H9 (cell line): ENCODE measurements around the gene CDCA7L. TPM values are rescaled to one million over a fixed set of nuclear protein-coding genes. Genes with fewer than 3 reads are reported as not detected.

Experiments
- DNase-seq: peaks from one replicate; pipeline ENCODE4 v3.0.0-alpha.2; 2017
- H2AFZ ChIP-seq: one replicate; pipeline ENCODE4 v1.6.1; 2013; ENCODE audit warnings: mild to moderate bottlenecking, low read length, control low read depth, moderate library complexity
- H2AK5ac ChIP-seq: 2 replicates; pipeline ENCODE4 v1.6.1; 2013; ENCODE audit warnings: low read length, control low read depth, mixed read lengths; ENCODE audit not compliant: insufficient read length
- H2BK120ac ChIP-seq: one replicate; pipeline ENCODE4 v1.6.1; 2013; ENCODE audit warnings: low read depth, mild to moderate bottlenecking, low read length, control low read depth, inconsistent platforms; ENCODE audit not compliant: poor library complexity, severe bottlenecking
- H2BK12ac ChIP-seq: 2 replicates; pipeline ENCODE4 v1.6.1; 2013; ENCODE audit warnings: low read length, control low read depth, mixed read lengths, low read depth; ENCODE audit not compliant: insufficient read length
- H2BK15ac ChIP-seq: 2 replicates; pipeline ENCODE4 v1.6.1; 2013; ENCODE audit warnings: low read depth, low read length, control low read depth
- H2BK20ac ChIP-seq: one replicate; pipeline ENCODE4 v1.6.1; 2013; ENCODE audit warnings: low read depth, mild to moderate bottlenecking, low read length, control low read depth, inconsistent platforms; ENCODE audit not compliant: poor library complexity, severe bottlenecking
- H2BK5ac ChIP-seq: 2 replicates; pipeline ENCODE4 v1.6.1; 2013; ENCODE audit warnings: low read length, control low read depth, mixed read lengths; ENCODE audit not compliant: insufficient read length
- H3K14ac ChIP-seq: 2 replicates; pipeline ENCODE4 v1.6.1; 2013; ENCODE audit warnings: low read length, control low read depth; ENCODE audit not compliant: insufficient read depth
- H3K18ac ChIP-seq: 2 replicates; pipeline ENCODE4 v1.6.1; 2013; ENCODE audit warnings: low read depth, mild to moderate bottlenecking, mixed read lengths, low read length, control low read depth; ENCODE audit not compliant: insufficient read length
- H3K23ac ChIP-seq: 2 replicates; pipeline ENCODE4 v1.6.1; 2013; ENCODE audit warnings: low read length, control low read depth, mixed read lengths, low read depth; ENCODE audit not compliant: insufficient read length
- H3K23me2 ChIP-seq: 2 replicates; pipeline ENCODE4 v1.6.1; 2013; ENCODE audit warnings: low read depth, mild to moderate bottlenecking, mixed read lengths, low read length, control low read depth; ENCODE audit not compliant: insufficient read length, poor library complexity, severe bottlenecking
- H3K27ac ChIP-seq: 2 replicates; pipeline ENCODE4 v1.5.1; 2013; ENCODE audit warnings: low read length, control low read depth, mixed read lengths, low read depth; ENCODE audit not compliant: insufficient read length
- H3K27me3 ChIP-seq: 2 replicates; pipeline ENCODE4 v1.6.1; 2013; ENCODE audit warnings: low read length, control low read depth, inconsistent platforms; ENCODE audit not compliant: insufficient read depth
- H3K4ac ChIP-seq: 2 replicates; pipeline ENCODE4 v1.6.1; 2013; ENCODE audit warnings: low read depth, mild to moderate bottlenecking, control low read depth, inconsistent platforms, low read length, moderate library complexity
- H3K4me1 ChIP-seq: 2 replicates; pipeline ENCODE4 v1.6.1; 2013; ENCODE audit warnings: low read length, control low read depth, inconsistent platforms; ENCODE audit not compliant: insufficient read depth
- H3K4me2 ChIP-seq: 2 replicates; pipeline ENCODE4 v1.6.1; 2013; ENCODE audit warnings: low read length, control low read depth, mixed read lengths; ENCODE audit not compliant: insufficient read length, insufficient read depth
- H3K56ac ChIP-seq: 2 replicates; pipeline ENCODE4 v1.6.1; 2013; ENCODE audit warnings: low read depth, mild to moderate bottlenecking, mixed read lengths, low read length, control low read depth; ENCODE audit not compliant: insufficient read length
- H3K79me1 ChIP-seq: 2 replicates; pipeline ENCODE4 v1.6.1; 2013; ENCODE audit warnings: low read depth, mild to moderate bottlenecking, moderate library complexity, low read length, control low read depth, inconsistent platforms; ENCODE audit not compliant: insufficient read depth, poor library complexity, severe bottlenecking
- H3K79me2 ChIP-seq: 2 replicates; pipeline ENCODE4 v1.6.1; 2013; ENCODE audit warnings: low read length, control low read depth, inconsistent platforms; ENCODE audit not compliant: insufficient read depth
- H3K9ac ChIP-seq: 2 replicates; pipeline ENCODE4 v1.6.1; 2013; ENCODE audit warnings: low read length, control low read depth, mixed read lengths; ENCODE audit not compliant: insufficient read length; ENCODE audit errors: extremely low read depth
- H3K9me3 ChIP-seq: one replicate; pipeline ENCODE4 v1.6.1; 2013; ENCODE audit warnings: low read depth, low read length, inconsistent platforms; ENCODE audit not compliant: control insufficient read depth
- H3T11ph ChIP-seq: one replicate; pipeline ENCODE4 v1.6.1; 2013; ENCODE audit warnings: mild to moderate bottlenecking, low read length, control low read depth, inconsistent platforms
- H4K20me1 ChIP-seq: one replicate; pipeline ENCODE4 v1.6.1; 2013; ENCODE audit not compliant: control insufficient read depth, insufficient read length, insufficient read depth
- H4K5ac ChIP-seq: 2 replicates; pipeline ENCODE4 v1.6.1; 2013; ENCODE audit warnings: low read depth, mild to moderate bottlenecking, mixed read lengths, low read length, control low read depth; ENCODE audit not compliant: insufficient read length
- H4K8ac ChIP-seq: replicated peaks from 2 replicates; pipeline ENCODE4 v1.6.1; 2013; ENCODE audit warnings: low read length, control low read depth, mixed read lengths, low read depth; ENCODE audit not compliant: insufficient read length
- H4K91ac ChIP-seq: 2 replicates; pipeline ENCODE4 v1.6.1; 2013; ENCODE audit warnings: low read depth, mild to moderate bottlenecking, moderate library complexity, mixed read lengths, low read length, control low read depth; ENCODE audit not compliant: insufficient read length
- H3K27ac Mint-ChIP-seq, 3 experiments: 2 replicates in 2 of 3; 3 replicates in 1 of 3; pipeline ENCODE4 v1.8.0; 2020 to 2021; ENCODE audit warnings: mixed read lengths in 3 of 3, mild to moderate bottlenecking in 1 of 3, moderate library complexity in 1 of 3
- H3K27me3 Mint-ChIP-seq: 2 replicates; pipeline ENCODE4 v1.8.0; 2021; ENCODE audit warnings: low read depth, mild to moderate bottlenecking, moderate library complexity, mixed read lengths
- H3K36me3 Mint-ChIP-seq, 3 experiments: 2 replicates in 2 of 3; 3 replicates in 1 of 3; pipeline ENCODE4 v1.8.0; 2020 to 2021; ENCODE audit warnings: low read depth in 3 of 3, mixed read lengths in 3 of 3; ENCODE audit not compliant: insufficient read depth in 1 of 3
- H3K4me1 Mint-ChIP-seq, 2 experiments: 2 replicates each; pipeline ENCODE4 v1.8.0; 2020; ENCODE audit warnings: mixed read lengths in 2 of 2
- H3K4me3 Mint-ChIP-seq, 2 experiments: 2 replicates in 1 of 2; 3 replicates in 1 of 2; pipeline ENCODE4 v1.8.0; 2020 to 2021; ENCODE audit warnings: mild to moderate bottlenecking in 2 of 2, mixed read lengths in 2 of 2, moderate library complexity in 1 of 2
- H3K9me3 Mint-ChIP-seq, 2 experiments: 2 replicates in 1 of 2; 3 replicates in 1 of 2; pipeline ENCODE4 v1.8.0; 2020; ENCODE audit warnings: mild to moderate bottlenecking in 2 of 2, mixed read lengths in 2 of 2, moderate library complexity in 1 of 2
- WGBS: extraction: QIAGEN DNeasy Blood & Tissue Kit; methylation state at CpG from one replicate; pipeline ENCODE4 v1.1.7; 2013; ENCODE audit warnings: missing lambda C conversion rate, low lambda C conversion rate, mixed read lengths; ENCODE audit not compliant: insufficient read length; ENCODE audit errors: extremely low coverage; 5-methylcytosine and 5-hydroxymethylcytosine counted together
- total RNA-seq: library from RNA; stranded (reverse); gene quantifications from 2 replicates; pipeline ENCODE4 v1.2.1, GENCODE V29; 2021
- TF ChIP-seq, protein P1 (sequence below): fragments of 200-600 bp; sonication (generic); conservative IDR thresholded peaks from 3 replicates; pipeline ENCODE4 v1.8.0; 2021; ENCODE audit warnings: antibody characterized with exemption, mild to moderate bottlenecking

The CDCA7L gene
- total RNA-seq, 1 experiment from 2014 or later = 104 TPM

DNA sequence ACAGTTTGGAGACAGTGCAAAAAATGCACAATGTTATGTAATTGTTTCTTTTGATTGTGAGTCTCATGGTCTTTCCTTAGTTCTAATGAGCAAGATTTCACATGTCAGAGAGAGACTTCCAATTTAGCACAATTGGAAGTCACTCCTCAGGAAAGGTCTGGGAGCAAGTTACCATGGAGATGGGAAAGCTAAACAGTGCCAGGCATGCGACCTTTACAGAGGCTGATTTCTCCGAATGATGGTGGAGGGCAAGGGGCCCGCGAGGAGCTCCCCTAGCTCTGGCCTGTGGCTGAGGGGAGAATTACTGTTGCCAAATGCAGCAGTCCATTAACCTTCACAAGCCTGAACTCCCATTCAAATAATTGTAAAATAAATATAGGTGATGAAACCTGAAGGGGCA is 59.3 kb downstream of the CDCA7L start:
- no peak overlapping the region for H3K4ac ChIP-seq
- H3K9me3 ChIP-seq = no peaks in the 10 kb centered on the region
- no peak overlapping the region for H4K91ac ChIP-seq
- WGBS = no CpG with 5 or more reads among the region's 4 CpGs
- Mint-ChIP-seq H3K4me3 (no peak overlapping the region), H3K27ac (no peak overlapping the region), H3K9me3 (no peaks in the 10 kb centered on the region), H3K4me1 (peaks cover 18 to 19% of the 10 kb centered on the region in 2 experiments), H3K27me3 (no peaks in the 10 kb centered on the region), H3K36me3 (no peaks in the 10 kb centered on the region)
- H3K27ac ChIP-seq = no peak overlapping the region
- no peak overlapping the region for H2BK120ac ChIP-seq
- no peaks in the 10 kb centered on the region for H3K27me3 ChIP-seq
- no peak for DNase-seq
- H3K23ac ChIP-seq = no peak overlapping the region
- no peaks in the 10 kb centered on the region for H3K79me2 ChIP-seq
- H3K14ac ChIP-seq = no peak overlapping the region
- no peaks in the 10 kb centered on the region for H3K23me2 ChIP-seq
- TF ChIP-seq, protein P1, sequence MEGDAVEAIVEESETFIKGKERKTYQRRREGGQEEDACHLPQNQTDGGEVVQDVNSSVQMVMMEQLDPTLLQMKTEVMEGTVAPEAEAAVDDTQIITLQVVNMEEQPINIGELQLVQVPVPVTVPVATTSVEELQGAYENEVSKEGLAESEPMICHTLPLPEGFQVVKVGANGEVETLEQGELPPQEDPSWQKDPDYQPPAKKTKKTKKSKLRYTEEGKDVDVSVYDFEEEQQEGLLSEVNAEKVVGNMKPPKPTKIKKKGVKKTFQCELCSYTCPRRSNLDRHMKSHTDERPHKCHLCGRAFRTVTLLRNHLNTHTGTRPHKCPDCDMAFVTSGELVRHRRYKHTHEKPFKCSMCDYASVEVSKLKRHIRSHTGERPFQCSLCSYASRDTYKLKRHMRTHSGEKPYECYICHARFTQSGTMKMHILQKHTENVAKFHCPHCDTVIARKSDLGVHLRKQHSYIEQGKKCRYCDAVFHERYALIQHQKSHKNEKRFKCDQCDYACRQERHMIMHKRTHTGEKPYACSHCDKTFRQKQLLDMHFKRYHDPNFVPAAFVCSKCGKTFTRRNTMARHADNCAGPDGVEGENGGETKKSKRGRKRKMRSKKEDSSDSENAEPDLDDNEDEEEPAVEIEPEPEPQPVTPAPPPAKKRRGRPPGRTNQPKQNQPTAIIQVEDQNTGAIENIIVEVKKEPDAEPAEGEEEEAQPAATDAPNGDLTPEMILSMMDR = no peak
- no peak overlapping the region for H3K18ac ChIP-seq
- H2BK20ac ChIP-seq = no peak overlapping the region
- no peak overlapping the region for H3K56ac ChIP-seq
- H2AFZ ChIP-seq = no peak overlapping the region
- H2BK15ac ChIP-seq = no peak overlapping the region
- no peak overlapping the region for H2AK5ac ChIP-seq
- H4K8ac ChIP-seq = no peak overlapping the region
- no peak overlapping the region for H3K4me2 ChIP-seq
- no peaks in the 10 kb centered on the region for H3K79me1 ChIP-seq
- H3T11ph ChIP-seq = no peak overlapping the region
- no peak overlapping the region for H3K9ac ChIP-seq
- no peaks in the 10 kb centered on the region for H4K20me1 ChIP-seq
- no peak overlapping the region for H2BK5ac ChIP-seq
- no peak overlapping the region for H2BK12ac ChIP-seq
- H4K5ac ChIP-seq = no peak overlapping the region
- H3K4me1 ChIP-seq = peaks cover 7% of the 10 kb centered on the region; the same call in 1 of the 2 replicates
